A549 (cell line): ENCODE results near the gene HOXA5. TPM values are rescaled to one million over a fixed set of nuclear protein-coding genes. Genes with fewer than 3 reads are reported as not detected.

ENCODE experiments used
- ATAC-seq, 2 experiments: fragments of 200-7000 bp in 1 of 2; fragments of >200 bp in 1 of 2; cut with Nextera tagmentation in 1 of 2; cut with Tn5 transposase in 1 of 2; 3 replicates each; pipeline versions ENCODE4 v1.8.0 to v1.9.1; 2018 to 2020; ENCODE audit warnings: mild to moderate bottlenecking in 1 of 2, moderate library complexity in 1 of 2
- CTCF ChIA-PET: fragments of 300-600 bp; sonication (Branson Sonifier 250); formaldehyde crosslinking; extraction: SDS; loops from one replicate; lab custom pipeline; 2021; ENCODE audit warnings: antibody characterized with exemption, inconsistent platforms; lab: Yijun Ruan, JAX
- POLR2A ChIA-PET: fragments of 350-600 bp; formaldehyde crosslinking; extraction: SDS; loops from one replicate; lab custom pipeline; 2021; ENCODE audit warnings: antibody characterized with exemption, inconsistent platforms; lab: Yijun Ruan, JAX
- DNase-seq, 2 experiments: peaks; one replicate each; pipeline versions ENCODE4 v3.0.0 to v3.0.0-alpha.2; 2011 to 2016; ENCODE audit warnings: low read depth in 1 of 2, low spot score in 1 of 2
- FAIRE-seq: peaks from 2 replicates; lab custom pipeline; 2011; peaks lifted over from hg19 to GRCh38; lab: Jason Lieb, UNC
- H3K27ac ChIP-seq, 2 experiments: fragments of >200 bp; sonication (Bioruptor Twin); formaldehyde crosslinking; 3 replicates each; pipeline ENCODE4 v1.5.1; 2016 to 2017
- H3K4me1 ChIP-seq: fragments of >200 bp; sonication (Bioruptor Twin); formaldehyde crosslinking; 3 replicates; pipeline ENCODE4 v1.6.1; 2016
- H3K4me2 ChIP-seq: fragments of >200 bp; sonication (Bioruptor Twin); formaldehyde crosslinking; 3 replicates; pipeline ENCODE4 v1.6.1; 2016
- H3K4me3 ChIP-seq: fragments of >200 bp; sonication (Bioruptor Twin); formaldehyde crosslinking; 3 replicates; pipeline ENCODE4 v1.5.1; 2016
- H3K9me3 ChIP-seq: fragments of >200 bp; sonication (Bioruptor Twin); formaldehyde crosslinking; 3 replicates; pipeline ENCODE4 v1.6.1; 2016
- CTCF ChIP-seq: fragments of >200 bp; sonication (Bioruptor Twin); formaldehyde crosslinking; IDR thresholded peaks from 3 replicates; pipeline ENCODE4 v1.5.1; 2016
- E2F6 ChIP-seq: IDR thresholded peaks from 2 replicates; pipeline ENCODE4 v1.6.1; 2012; ENCODE audit warnings: low read depth, borderline replicate concordance
- FOSL2 ChIP-seq, 2 experiments: fragments of 450-650 bp in 1 of 2; fragments of >200 bp in 1 of 2; sonication (Bioruptor Twin) in 1 of 2; formaldehyde crosslinking; IDR thresholded peaks; 2 replicates each; pipeline versions ENCODE4 v1.5.0 to v1.6.1; 2016 to 2020; ENCODE audit warnings: mild to moderate bottlenecking in 1 of 2, moderate library complexity in 1 of 2
- HES2 ChIP-seq: fragments of >200 bp; sonication (Bioruptor Twin); formaldehyde crosslinking; IDR thresholded peaks from 2 replicates; pipeline ENCODE4 v1.6.1; 2016
- HMGXB4 ChIP-seq: fragments of 250-450 bp; sonication (Bioruptor Pico); IDR thresholded peaks from 2 replicates; pipeline ENCODE4 v1.5.0; 2021; ENCODE audit warnings: mild to moderate bottlenecking, moderate library complexity, borderline replicate concordance
- JUN ChIP-seq, 2 experiments: fragments of >200 bp; sonication (Bioruptor Twin); formaldehyde crosslinking; IDR thresholded peaks; 2 replicates in 1 of 2; 3 replicates in 1 of 2; pipeline ENCODE4 v1.6.1; 2016 to 2017
- KDM5A ChIP-seq: fragments of 200-600 bp; sonication (generic); IDR thresholded peaks from 2 replicates; pipeline ENCODE4 v1.6.1; 2016; ENCODE audit warnings: antibody characterized with exemption, mild to moderate bottlenecking
- MAX ChIP-seq: IDR thresholded peaks from 2 replicates; pipeline ENCODE4 v1.6.1; 2012
- MAZ ChIP-seq: fragments of 150-350 bp; IDR thresholded peaks from 2 replicates; pipeline ENCODE4 v1.6.1; 2014; ENCODE audit warnings: antibody characterized with exemption, low read depth, low read length, borderline replicate concordance
- PHF8 ChIP-seq: fragments of 200-600 bp; sonication (generic); IDR thresholded peaks from 2 replicates; pipeline ENCODE4 v1.6.1; 2016; ENCODE audit warnings: low read depth, mild to moderate bottlenecking, antibody characterized with exemption, moderate library complexity, borderline replicate concordance
- POLR2AphosphoS2 ChIP-seq: conservative IDR thresholded peaks from 2 replicates; pipeline ENCODE4 v1.6.1; 2012; ENCODE audit warnings: low read length, improper control_type of control experiment, inconsistent platforms
- REST ChIP-seq: fragments of 200-600 bp; sonication (generic); IDR thresholded peaks from 2 replicates; pipeline ENCODE4 v1.6.1; 2016; ENCODE audit warnings: antibody characterized with exemption, mild to moderate bottlenecking, moderate library complexity
- SMC3 ChIP-seq: fragments of >200 bp; sonication (Bioruptor Twin); formaldehyde crosslinking; IDR thresholded peaks from 3 replicates; pipeline ENCODE4 v1.6.1; 2018; ENCODE audit warnings: inconsistent platforms
- ZNF302 ChIP-seq: fragments of 250-450 bp; sonication (Bioruptor Pico); IDR thresholded peaks from 2 replicates; pipeline ENCODE4 v1.9.0; 2021; ENCODE audit warnings: inconsistent platforms, mild to moderate bottlenecking, moderate library complexity
- WGBS: methylation state at CpG from one replicate; pipeline ENCODE4 v1.1.6; 2017; ENCODE audit errors: missing lambda C conversion rate; 5-methylcytosine and 5-hydroxymethylcytosine counted together
- polyA plus RNA-seq, 4 experiments: library from polyadenylated mRNA; depleted of rRNA in 3 of 4; stranded (reverse); fragments of >200 nt; fragmentation: RNase III in 1 of 4; extraction: RNeasy Plus Mini Kit Qiagen cat#74134 plus additional on column Dnase treatment in 1 of 4; gene quantifications; 2 replicates in 3 of 4; 3 replicates in 1 of 4; pipeline ENCODE4 v1.2.3, GENCODE V29; 2011 to 2017

Gene HOXA5
- polyA plus RNA-seq, 2 of the 4 experiments (the other 2 are of a cell fraction) = 4.0 to 6.5 TPM

GRCh38 chr7:27108390-27109127 is 34.9 kb downstream of the HOXA5 start:
- WGBS = 97% methylated on average over 41 of the region's 41 CpGs
- ATAC-seq = no peak
- no peak for DNase-seq
- no peak overlapping the region for H3K4me3 ChIP-seq
- POLR2A ChIA-PET = interaction anchor here (0.7 kb wide), 1 partner anchor 10 kb away, joined by 4 read pairs; no protein-coding TSS in a partner anchor
- peaks cover 30% of the 10 kb centered on the region for H3K4me1 ChIP-seq
- H3K27ac ChIP-seq = no peak overlapping the region; a peak in 1 of 6 replicates
- no peak overlapping the region for H3K4me2 ChIP-seq
- CTCF ChIA-PET = interaction anchor here (1.0 to 3.0 kb wide), 4 partner anchors 9 to 418 kb away, joined by 3 to 17 read pairs (median 4); no protein-coding TSS in a partner anchor
- TF ChIP-seq FOSL2 (IDR thresholded peaks at IDR 0.05) (no peak), FOSL2 (CRISPR knock-in tag; IDR thresholded peaks at IDR 0.05) (no peak), KDM5A (no peak)
- FAIRE-seq = no peak
- H3K9me3 ChIP-seq = no peaks in the 10 kb centered on the region

GRCh38 chr7:27107391-27108381 is 35.8 kb downstream of the HOXA5 start:
- ATAC-seq (no peak), FAIRE-seq (no peak), DNase-seq (no peak)
- Histone ChIP-seq H3K4me2 (no peak overlapping the region), H3K4me1 (peaks cover 30% of the 10 kb centered on the region), H3K9me3 (no peaks in the 10 kb centered on the region), H3K27ac (no peak overlapping the region), H3K4me3 (no peak overlapping the region)
- 93% methylated on average over 30 of the region's 47 CpGs for WGBS
- TF ChIP-seq E2F6 (no peak), SMC3 (no peak), POLR2AphosphoS2 (no peak), CTCF (no peak), PHF8 (no peak), HMGXB4 (CRISPR knock-in tag) (no peak), MAX (no peak), ZNF302 (CRISPR knock-in tag) (no peak), JUN (IDR thresholded peaks at IDR 0.05) (no peak), HES2 (no peak), REST (no peak), MAZ (no peak)
- CTCF ChIA-PET = interaction anchor here (1.7 to 3.7 kb wide), 2 partner anchors 11 to 33 kb away, joined by 6 to 20 read pairs; partner anchors contain the start of gene HOXA1
- POLR2A ChIA-PET = no interaction called here
